ENCODE measurements around the gene ELK3.

The ELK3 gene

GRCh38 chr12:96186607-96187301 is 7.4 kb upstream of the ELK3 start:
- no peak for DNase-seq (ENCODE audit: extremely low read depth in 1 of 2, low read depth in 1 of 2)

GRCh38 chr12:96187956-96188355 is 6.2 kb upstream of the ELK3 start:
- DNase-seq (ENCODE audit: extremely low read depth in 1 of 2, low read depth in 1 of 2) = no peak

- DNase-seq (ENCODE audit: extremely low read depth in 1 of 2, low read depth in 1 of 2) = no peak
Measured at GRCh38 chr12:96189781-96190180, 4.4 kb upstream of the ELK3 start.

- DNase-seq (ENCODE audit: extremely low read depth in 1 of 2, low read depth in 1 of 2) = no peak
Measured at GRCh38 chr12:96190413-96191108, 3.6 kb upstream of the ELK3 start.

GRCh38 chr12:96192926-96193573 is 1.1 kb upstream of the ELK3 start:
- no peak for DNase-seq (ENCODE audit: extremely low read depth in 1 of 2, low read depth in 1 of 2)

- no peak for DNase-seq (ENCODE audit: extremely low read depth in 1 of 2, low read depth in 1 of 2)
Measured at GRCh38 chr12:96194576-96194889, 358 bp downstream of the ELK3 start.

- peak; percentile 51 to 70 for DNase-seq (ENCODE audit: extremely low read depth in 1 of 2, low read depth in 1 of 2)
Measured at GRCh38 chr12:96194971-96195844, 1.0 kb downstream of the ELK3 start.

GRCh38 chr12:96195845-96196451 is 1.8 kb downstream of the ELK3 start:
- DNase-seq (ENCODE audit: extremely low read depth in 1 of 2, low read depth in 1 of 2) = peak in 1 of 2 donors; percentile 15

- DNase-seq (ENCODE audit: extremely low read depth in 1 of 2, low read depth in 1 of 2) = no peak
Measured at GRCh38 chr12:96196781-96197180, 2.6 kb downstream of the ELK3 start.

GRCh38 chr12:96197503-96198272 is 3.5 kb downstream of the ELK3 start:
- no peak for DNase-seq (ENCODE audit: extremely low read depth in 1 of 2, low read depth in 1 of 2)

- DNase-seq (ENCODE audit: extremely low read depth in 1 of 2, low read depth in 1 of 2) = no peak
Measured at GRCh38 chr12:96198965-96199364, 4.8 kb downstream of the ELK3 start.

- DNase-seq (ENCODE audit: extremely low read depth in 1 of 2, low read depth in 1 of 2) = no peak
Measured at GRCh38 chr12:96199464-96199863, 5.3 kb downstream of the ELK3 start.

- no peak for DNase-seq (ENCODE audit: extremely low read depth in 1 of 2, low read depth in 1 of 2)
Measured at GRCh38 chr12:96201272-96202227, 7.4 kb downstream of the ELK3 start.

GRCh38 chr12:96204381-96204780 is 10.2 kb downstream of the ELK3 start:
- DNase-seq (ENCODE audit: extremely low read depth in 1 of 2, low read depth in 1 of 2) = no peak

- DNase-seq (ENCODE audit: extremely low read depth in 1 of 2, low read depth in 1 of 2) = no peak
Measured at GRCh38 chr12:96205908-96206307, 11.7 kb downstream of the ELK3 start.

- DNase-seq (ENCODE audit: extremely low read depth in 1 of 2, low read depth in 1 of 2) = no peak
Measured at GRCh38 chr12:96206936-96207662, 12.9 kb downstream of the ELK3 start.

GRCh38 chr12:96208346-96208745 is 14.2 kb downstream of the ELK3 start:
- DNase-seq (ENCODE audit: extremely low read depth in 1 of 2, low read depth in 1 of 2) = no peak

GRCh38 chr12:96208801-96209549 is 14.8 kb downstream of the ELK3 start:
- no peak for DNase-seq (ENCODE audit: extremely low read depth in 1 of 2, low read depth in 1 of 2)

Measured in stimulated activated CD8-positive, alpha-beta memory T cell treated with anti-CD3 and anti-CD28 coated beads, Interleukin-7, amount 100 ng/mL, for 48 hours (primary cell).